Rectal smooth muscle tissue (tissue), 1 donor: ENCODE results near the gene LRMDA.
"Not testable (repeated sequence)": the region's sequence is repeated elsewhere in the genome, so short reads cannot be mapped to it uniquely, and the experiment has no call there.

Experiments
- H3K27ac ChIP-seq: one replicate; pipeline ENCODE4 v1.7.0; 2013; ENCODE audit warnings: low read depth, low read length, inconsistent platforms
- H3K27me3 ChIP-seq: one replicate; pipeline ENCODE4 v1.7.0; 2013; ENCODE audit warnings: low read length; ENCODE audit not compliant: control insufficient read depth, insufficient read depth
- H3K36me3 ChIP-seq: one replicate; pipeline ENCODE4 v1.7.0; 2013; ENCODE audit warnings: low read length; ENCODE audit not compliant: control insufficient read depth, insufficient read depth
- H3K4me1 ChIP-seq: one replicate; pipeline ENCODE4 v1.7.0; 2013; ENCODE audit warnings: low read length; ENCODE audit not compliant: control insufficient read depth, insufficient read depth
- H3K4me3 ChIP-seq: one replicate; pipeline ENCODE4 v1.7.0; 2013; ENCODE audit warnings: low read length
- H3K9ac ChIP-seq: one replicate; pipeline ENCODE4 v1.7.0; 2013; ENCODE audit warnings: low read length

The LRMDA gene

DNA sequence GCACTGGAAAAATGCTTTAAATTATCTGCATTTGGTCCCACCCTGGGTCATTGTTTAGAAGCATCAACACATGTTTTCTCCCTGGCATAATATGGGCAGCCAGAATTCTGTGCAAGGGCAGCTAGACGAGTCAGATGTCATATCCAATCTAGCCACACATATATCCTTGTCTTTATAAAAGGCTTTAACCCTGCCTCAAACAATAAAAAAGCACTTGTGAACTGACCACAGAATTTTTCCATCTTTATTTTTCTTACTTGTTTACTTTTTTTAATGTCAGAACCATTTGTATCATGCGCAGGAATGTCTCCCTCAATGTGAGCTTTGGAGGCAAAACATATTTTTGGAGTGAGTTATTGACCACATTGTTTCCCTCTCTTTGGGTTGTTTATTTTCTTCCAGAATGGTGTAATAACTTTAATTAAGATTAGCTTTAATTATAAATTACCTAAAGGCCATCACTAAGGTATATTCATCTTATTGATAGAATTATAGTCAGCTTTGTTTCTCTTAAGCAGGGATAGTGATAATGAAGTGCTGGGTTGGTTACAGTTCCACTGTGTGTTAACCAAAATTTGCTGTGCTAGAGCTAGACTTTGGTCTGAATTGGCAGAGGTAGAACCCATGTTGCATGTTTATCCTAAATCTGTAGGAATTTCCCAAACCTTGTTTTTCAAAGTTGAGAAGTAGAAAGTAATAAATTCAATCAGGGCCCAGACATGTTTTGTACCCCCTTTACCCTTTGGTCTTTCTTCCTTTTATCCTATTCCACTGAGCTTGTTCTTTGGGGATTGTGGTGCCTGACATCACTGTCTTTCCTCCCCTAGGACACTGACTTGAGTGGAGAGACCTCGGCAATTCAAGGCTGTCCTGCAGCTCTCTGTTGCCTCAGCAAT, 1127.8 kb downstream of the LRMDA start:
- peak overlapping the region; percentile 74 for H3K27ac ChIP-seq
- peaks cover 29% of the 10 kb centered on the region for H3K4me1 ChIP-seq
- H3K27me3 ChIP-seq = no peaks in the 10 kb centered on the region
- H3K4me3 ChIP-seq = no peak overlapping the region
- no peaks in the 10 kb centered on the region for H3K36me3 ChIP-seq
- no peak overlapping the region for H3K9ac ChIP-seq

DNA sequence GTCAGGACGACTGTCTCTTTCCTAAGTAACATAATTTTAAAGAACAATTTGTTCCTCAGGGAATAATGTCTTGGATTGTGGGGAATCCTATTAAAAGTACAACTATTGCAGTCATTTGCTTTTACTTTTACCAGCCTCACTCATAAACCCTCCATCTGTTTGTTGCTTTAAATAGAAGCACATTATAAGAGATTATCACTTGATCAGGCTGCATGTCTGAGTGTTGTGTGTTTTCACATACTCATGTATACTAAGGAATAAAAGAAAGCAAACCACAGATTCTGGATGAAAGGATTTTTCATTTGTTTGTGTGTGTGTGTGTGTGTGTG, 1128.4 kb downstream of the LRMDA start:
- Histone ChIP-seq H3K9ac (no peak overlapping the region), H3K4me3 (no peak overlapping the region), H3K4me1 (peaks cover 25% of the 10 kb centered on the region), H3K27me3 (no peaks in the 10 kb centered on the region), H3K27ac (peak overlapping the region; percentile 74), H3K36me3 (no peaks in the 10 kb centered on the region)

DNA sequence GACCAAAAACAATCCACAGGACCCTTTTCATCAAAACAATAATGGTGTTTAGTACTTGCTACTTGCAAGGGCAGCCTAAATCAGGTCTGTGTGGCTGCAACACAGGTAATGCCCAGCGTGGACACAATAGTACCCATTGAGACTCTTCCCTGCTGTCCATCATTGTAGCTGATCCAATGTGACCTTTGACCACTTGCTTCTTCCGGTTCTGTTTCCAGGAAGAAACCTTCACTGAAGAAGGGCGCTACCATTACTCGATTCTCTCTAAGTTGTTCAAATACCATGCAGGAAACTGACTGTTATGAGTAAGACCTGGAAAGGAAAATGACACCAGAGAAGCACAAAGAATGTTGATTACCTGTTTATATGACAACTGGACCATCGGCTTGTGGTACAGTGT, 1128.9 kb downstream of the LRMDA start:
- Histone ChIP-seq H3K9ac (no peak overlapping the region), H3K4me3 (no peak overlapping the region), H3K27me3 (no peaks in the 10 kb centered on the region), H3K36me3 (no peaks in the 10 kb centered on the region), H3K4me1 (peaks cover 23% of the 10 kb centered on the region), H3K27ac (peak overlapping the region; percentile 28)

DNA sequence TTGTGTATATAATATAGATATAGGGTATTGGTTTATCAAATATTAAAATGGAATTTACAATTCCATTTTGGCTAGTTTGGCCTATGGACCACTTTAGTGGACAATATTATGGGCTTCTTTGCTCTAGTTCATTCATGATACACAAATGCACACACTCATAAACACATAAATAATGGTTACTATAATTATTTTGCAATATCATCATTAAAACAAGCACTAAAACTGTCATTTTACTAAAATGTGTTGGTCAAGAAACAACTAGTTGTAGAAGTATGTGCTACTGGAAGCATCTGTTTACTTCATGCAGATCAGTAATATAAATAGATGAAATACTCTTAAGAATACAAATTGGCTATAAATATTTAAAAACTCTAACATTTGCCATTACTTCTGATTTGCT, 1131.9 kb downstream of the LRMDA start:
- Histone ChIP-seq H3K4me1 (peaks cover 20% of the 10 kb centered on the region), H3K9ac (no peak overlapping the region), H3K27me3 (no peaks in the 10 kb centered on the region), H3K27ac (no peak overlapping the region), H3K4me3 (no peak overlapping the region), H3K36me3 (no peaks in the 10 kb centered on the region)

DNA sequence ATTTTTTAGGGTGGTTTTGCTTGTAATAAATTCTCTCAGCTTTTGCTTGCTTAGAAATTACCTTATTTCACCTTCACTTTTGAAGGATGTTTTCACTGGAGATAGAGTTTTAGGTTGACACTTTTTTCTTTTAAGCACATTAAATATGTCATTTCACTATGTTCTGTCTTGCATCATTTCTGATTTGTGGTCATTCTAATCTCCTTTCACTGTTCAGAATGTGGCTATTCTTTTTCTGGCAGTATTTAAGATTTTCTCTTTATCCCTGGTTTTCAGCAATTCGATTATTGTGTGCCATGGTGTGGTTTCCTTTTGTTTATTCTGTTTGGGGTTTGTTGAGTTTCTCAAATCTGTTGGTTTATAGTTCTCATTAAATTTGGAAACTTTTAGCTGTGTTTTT, 1140.6 kb downstream of the LRMDA start:
- no peak overlapping the region for H3K27ac ChIP-seq
- no peaks in the 10 kb centered on the region for H3K27me3 ChIP-seq
- peaks cover 3% of the 10 kb centered on the region for H3K4me1 ChIP-seq
- no peak overlapping the region for H3K9ac ChIP-seq
- no peak overlapping the region for H3K4me3 ChIP-seq
- no peaks in the 10 kb centered on the region for H3K36me3 ChIP-seq

DNA sequence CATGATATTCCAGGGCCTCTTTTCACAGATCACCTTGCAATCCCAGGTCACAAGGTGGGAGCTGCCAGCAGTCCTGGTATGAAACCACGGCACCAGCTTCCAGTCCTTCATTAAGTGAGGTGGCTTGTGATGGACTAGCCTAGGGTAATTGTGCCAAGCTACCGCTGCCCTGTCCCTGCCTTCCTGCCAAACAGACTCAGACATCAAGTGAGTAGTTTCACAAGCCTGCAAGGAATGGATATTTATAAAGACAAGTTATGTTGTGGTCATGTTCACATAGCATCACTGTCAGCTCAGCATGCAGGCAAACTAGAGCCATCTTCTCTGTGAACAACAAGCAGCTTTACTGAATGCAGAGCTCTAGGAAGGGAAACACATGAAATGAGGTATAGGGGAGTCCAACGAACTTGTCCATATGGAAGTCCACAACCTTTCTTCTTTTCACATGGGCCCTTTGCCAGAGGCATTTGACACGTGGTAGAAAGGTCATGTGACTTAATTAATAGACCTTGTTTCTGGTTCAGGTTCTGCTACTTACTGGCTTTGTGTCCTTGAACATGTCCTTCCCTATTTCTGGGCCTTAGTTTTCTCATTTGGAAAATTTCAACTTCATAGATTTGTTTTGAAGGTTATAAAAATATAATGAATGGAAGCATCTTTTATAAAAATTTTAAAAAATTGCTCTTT, 1145.0 kb downstream of the LRMDA start:
- Histone ChIP-seq H3K9ac (no peak overlapping the region), H3K4me3 (no peak overlapping the region), H3K4me1 (peaks cover 3% of the 10 kb centered on the region), H3K27ac (no peak overlapping the region), H3K36me3 (no peaks in the 10 kb centered on the region), H3K27me3 (no peaks in the 10 kb centered on the region)

DNA sequence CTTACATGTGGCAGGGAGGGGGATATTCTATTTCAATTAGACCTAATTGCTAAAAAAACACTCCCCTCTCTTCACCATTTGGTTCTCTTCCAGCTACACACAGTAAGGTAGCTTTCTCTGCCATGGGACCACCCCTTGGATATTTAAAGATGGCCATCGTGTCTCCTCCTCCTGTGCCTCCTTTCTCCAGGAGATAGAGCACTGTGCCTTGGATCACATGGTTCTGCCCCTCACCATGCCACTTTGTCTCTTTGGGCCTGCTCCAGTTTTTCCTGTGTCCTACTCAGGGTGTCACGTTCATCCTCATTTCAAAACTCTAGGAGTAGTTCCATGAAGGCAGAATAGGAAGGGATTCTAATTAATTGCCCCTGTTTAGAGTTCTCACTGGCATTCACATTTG, 1146.0 kb downstream of the LRMDA start:
- Histone ChIP-seq H3K27ac (no peak overlapping the region), H3K27me3 (no peaks in the 10 kb centered on the region), H3K36me3 (no peaks in the 10 kb centered on the region), H3K9ac (no peak overlapping the region), H3K4me1 (peaks cover 7% of the 10 kb centered on the region), H3K4me3 (no peak overlapping the region)

DNA sequence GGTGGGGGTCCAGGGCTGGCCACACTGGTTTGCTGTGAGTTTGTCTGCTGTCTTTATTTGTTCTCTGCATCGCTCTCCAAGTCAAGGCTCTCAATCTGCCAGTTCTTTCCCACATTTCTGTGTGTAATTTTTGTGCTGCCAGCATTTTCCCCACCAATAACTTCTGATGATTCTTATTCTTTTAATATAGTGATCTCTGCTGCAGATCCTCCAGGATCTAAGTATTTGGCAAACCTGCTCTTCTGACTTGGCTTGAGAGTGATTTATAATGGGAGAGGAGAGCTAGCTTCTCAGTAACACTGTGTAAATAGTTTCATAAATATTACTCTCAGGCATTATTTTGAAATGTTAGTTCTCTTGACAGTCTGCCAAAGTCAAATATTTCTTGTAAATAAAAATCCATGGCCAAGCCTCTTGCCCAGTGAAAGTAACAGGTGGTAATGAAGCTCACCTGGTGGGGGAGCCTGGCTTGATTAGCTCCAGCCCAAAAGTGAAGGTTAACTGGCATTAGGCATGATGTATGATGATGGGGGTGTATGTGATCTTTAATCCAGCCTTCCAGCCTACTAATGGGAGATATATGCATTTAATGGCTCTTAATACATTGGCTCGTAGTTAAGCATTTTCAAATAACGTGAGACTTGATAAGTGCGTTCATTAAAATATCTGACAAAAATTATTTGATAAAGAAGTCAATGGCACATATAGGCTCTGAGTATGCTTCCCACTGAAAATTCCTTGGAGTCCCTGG, 1150.3 kb downstream of the LRMDA start:
- Histone ChIP-seq H3K36me3 (no peaks in the 10 kb centered on the region), H3K27me3 (no peaks in the 10 kb centered on the region), H3K4me1 (peaks cover 3% of the 10 kb centered on the region), H3K4me3 (no peak overlapping the region), H3K27ac (no peak overlapping the region), H3K9ac (no peak overlapping the region)

DNA sequence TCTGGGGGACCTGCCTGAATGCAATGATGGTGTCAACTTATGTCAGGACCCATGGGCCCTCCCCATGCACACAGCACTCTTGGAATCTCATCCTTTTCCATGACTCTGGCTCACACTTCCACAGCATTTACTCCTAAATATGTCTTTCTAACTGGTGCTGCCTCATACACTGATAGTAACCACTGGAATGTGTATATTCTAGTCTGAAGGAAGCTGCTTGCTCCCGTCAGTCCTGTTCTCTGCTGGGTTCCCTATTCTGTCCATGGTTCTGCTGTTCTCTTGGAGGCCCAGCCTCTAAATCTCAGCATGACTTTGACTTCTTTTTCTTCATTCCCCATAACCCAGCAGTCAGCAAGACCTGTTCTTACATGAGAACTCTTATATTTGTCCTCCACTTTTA, 1151.1 kb downstream of the LRMDA start:
- peaks cover 3% of the 10 kb centered on the region for H3K4me1 ChIP-seq
- H3K4me3 ChIP-seq = no peak overlapping the region
- H3K36me3 ChIP-seq = no peaks in the 10 kb centered on the region
- H3K27me3 ChIP-seq = no peaks in the 10 kb centered on the region
- no peak overlapping the region for H3K9ac ChIP-seq
- no peak overlapping the region for H3K27ac ChIP-seq

DNA sequence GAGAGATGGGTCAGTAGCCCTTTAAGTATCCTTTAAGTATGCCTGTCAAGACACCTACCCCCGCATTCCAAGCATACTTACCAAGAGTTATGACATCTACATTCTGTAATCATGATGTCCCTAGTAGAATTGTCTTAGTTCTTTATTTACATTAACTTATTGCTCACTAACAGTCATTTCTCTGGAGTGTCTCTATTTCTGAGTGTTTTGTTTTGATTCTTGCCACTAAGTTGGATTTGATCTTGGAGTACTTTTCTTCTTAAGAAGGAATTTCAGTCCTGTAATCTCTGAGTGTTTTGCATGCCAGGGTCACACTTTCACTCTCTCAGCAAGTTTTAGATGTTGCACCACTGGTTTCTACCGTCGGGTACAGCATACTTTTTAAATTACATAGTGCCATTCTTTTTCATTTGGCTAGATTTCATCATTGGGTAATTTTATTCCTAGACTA, 1152.3 kb downstream of the LRMDA start:
- Histone ChIP-seq H3K9ac (no peak overlapping the region), H3K27ac (no peak overlapping the region), H3K4me3 (no peak overlapping the region), H3K27me3 (no peaks in the 10 kb centered on the region), H3K4me1 (peaks cover 3% of the 10 kb centered on the region), H3K36me3 (no peaks in the 10 kb centered on the region)

DNA sequence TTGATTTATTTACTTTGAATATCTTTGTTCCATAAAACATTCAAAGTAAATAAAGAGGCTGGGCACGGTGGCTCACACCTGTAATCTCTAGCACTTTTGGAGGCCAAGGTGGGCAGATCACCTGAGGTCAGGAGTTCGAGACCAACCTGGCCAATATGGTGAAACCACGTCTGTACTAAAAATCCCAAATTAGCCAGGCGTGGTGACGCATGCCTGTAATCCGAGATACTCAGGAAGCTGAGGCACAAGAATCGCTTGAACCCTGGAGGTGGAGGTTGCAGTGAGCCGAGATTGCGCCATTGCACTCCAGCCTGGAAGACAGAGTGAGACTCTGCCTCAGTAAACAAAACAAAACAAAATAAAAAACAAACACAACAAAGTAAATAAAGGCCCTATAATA, 1153.0 kb downstream of the LRMDA start:
- not testable (repeated sequence) for H3K27ac ChIP-seq, H3K4me1 ChIP-seq, H3K36me3 ChIP-seq, H3K9ac ChIP-seq, H3K4me3 ChIP-seq, H3K27me3 ChIP-seq
